ENCODE data around the gene THOC6. TPM values are rescaled to one million over a fixed set of nuclear protein-coding genes. Genes with fewer than 3 reads are reported as not detected.

THOC6 gene
- total and polyA plus RNA-seq, 12 donors, result 9.0 to 107 (median 18.7) TPM

GRCh38 chr16:3026609-3027488 is 3.0 kb downstream of the THOC6 start:
- no peaks in the 10 kb centered on the region for H3K9me3 ChIP-seq (replicated peaks in 1 of 3)
- H3K27ac ChIP-seq, result no peak overlapping the region
- H3K4me1 ChIP-seq (replicated peaks in 1 of 2), result peaks cover 17 to 42% of the 10 kb centered on the region in 2 donors
- H3K27me3 ChIP-seq, result peaks cover 21% of the 10 kb centered on the region
- intact Hi-C loops (cut with DNase I), result no loop called here
- TF ChIP-seq POLR2A (IDR thresholded peaks at IDR 0.05) (no peak), CTCF (IDR thresholded peaks at IDR 0.05) (no peak)
- peak in 1 of 7 donors; percentile 28 for DNase-seq
- H3K36me3 ChIP-seq (replicated peaks in 1 of 2), result peaks cover 0 to 16% of the 10 kb centered on the region in 2 donors
- WGBS, 4 donors, result 95 to 98% (median 95%) methylated on average over 21 to 24 of the region's 24 CpGs
- H3K4me3 ChIP-seq, result no peak overlapping the region

GRCh38 chr16:3027489-3027795 is 3.6 kb downstream of the THOC6 start:
- intact Hi-C loops (cut with DNase I), result no loop called here
- Histone ChIP-seq H3K4me3 (no peak overlapping the region), H3K9me3 (replicated peaks in 1 of 3) (no peaks in the 10 kb centered on the region), H3K27me3 (peaks cover 21% of the 10 kb centered on the region), H3K36me3 (replicated peaks in 1 of 2) (peaks cover 0 to 16% of the 10 kb centered on the region in 2 donors), H3K4me1 (replicated peaks in 1 of 2) (peaks cover 11 to 36% of the 10 kb centered on the region in 2 donors), H3K27ac (no peak overlapping the region)
- no peak for DNase-seq
- 86 to 96% (median 93%) methylated on average over 8 of the region's 8 CpGs for WGBS, 4 donors
- TF ChIP-seq POLR2A (IDR thresholded peaks at IDR 0.05) (no peak), CTCF (IDR thresholded peaks at IDR 0.05) (no peak)

GRCh38 chr16:3027983-3028715 is 4.3 kb downstream of the THOC6 start:
- TF ChIP-seq CTCF (IDR thresholded peaks at IDR 0.05) (peak; percentile 53 to 80 (median 71)), POLR2A (IDR thresholded peaks at IDR 0.05) (peak in 1 of 2 donors; percentile 22)
- Histone ChIP-seq H3K4me1 (replicated peaks in 1 of 2) (peaks cover 4 to 29% of the 10 kb centered on the region in 2 donors), H3K27me3 (peaks cover 21% of the 10 kb centered on the region), H3K9me3 (replicated peaks in 1 of 3) (no peaks in the 10 kb centered on the region), H3K27ac (no peak overlapping the region), H3K36me3 (replicated peaks in 1 of 2) (peaks cover 0 to 16% of the 10 kb centered on the region in 2 donors), H3K4me3 (peak overlapping the region in 1 of 4 donors; percentile 12)
- intact Hi-C loops (cut with DNase I), result loop anchor here in 1 of 2 donors (2.0 kb wide), 1 partner anchor 25 kb away; no protein-coding TSS in a partner anchor
- WGBS, 4 donors, result 10 to 14% (median 12%) methylated on average over 22 to 58 of the region's 58 CpGs
- peak; percentile 84 to 92 (median 89) for DNase-seq

GRCh38 chr16:3028716-3029319 is 5.0 kb downstream of the THOC6 start:
- DNase-seq, result peak in 1 of 7 donors; percentile 19
- intact Hi-C loops (cut with DNase I), result loop anchor here in 1 of 2 donors (2.0 kb wide), 1 partner anchor 26 kb away; no protein-coding TSS in a partner anchor
- H3K4me3 ChIP-seq, result no peak overlapping the region
- TF ChIP-seq CTCF (IDR thresholded peaks at IDR 0.05) (no peak), POLR2A (IDR thresholded peaks at IDR 0.05) (no peak)
- H3K27me3 ChIP-seq, result peaks cover 23% of the 10 kb centered on the region
- H3K36me3 ChIP-seq (replicated peaks in 1 of 2), result peaks cover 0 to 16% of the 10 kb centered on the region in 2 donors
- no peak overlapping the region for H3K27ac ChIP-seq
- WGBS, 4 donors, result 23 to 53% (median 31%) methylated on average over 3 to 15 of the region's 15 CpGs
- no peaks in the 10 kb centered on the region for H3K9me3 ChIP-seq (replicated peaks in 1 of 3)
- peaks cover 0 to 23% of the 10 kb centered on the region in 2 donors for H3K4me1 ChIP-seq (replicated peaks in 1 of 2)
